ENCODE results near the gene NEUROG1. TPM values are rescaled to one million over a fixed set of nuclear protein-coding genes. Genes with fewer than 3 reads are reported as not detected.
A peak's percentile ranks its signal among the peaks of the same experiment; 100 is the strongest.

Gene NEUROG1, protein sequence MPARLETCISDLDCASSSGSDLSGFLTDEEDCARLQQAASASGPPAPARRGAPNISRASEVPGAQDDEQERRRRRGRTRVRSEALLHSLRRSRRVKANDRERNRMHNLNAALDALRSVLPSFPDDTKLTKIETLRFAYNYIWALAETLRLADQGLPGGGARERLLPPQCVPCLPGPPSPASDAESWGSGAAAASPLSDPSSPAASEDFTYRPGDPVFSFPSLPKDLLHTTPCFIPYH
- total RNA-seq (2016; rRNA removed; fragmentation: Illumina TruSeq; extraction: Trizol) (not detected in 2 replicates), polyA plus RNA-seq (2011; rRNA removed) (not detected in 2 replicates), polyA minus RNA-seq (2011; rRNA and poly(A)+ RNA removed; ENCODE audit: low replicate concordance) (not detected in 2 replicates), Bru-seq, nascent RNA (not detected), BruChase-seq, experiment 1, labeled RNA remaining after a 6-hour chase (not detected), BruChase-seq, experiment 2, labeled RNA remaining after a 2-hour chase (not detected)
- total RNA-seq (2016; cell fraction: cytosol; rRNA removed; fragmentation: Illumina TruSeq; extraction: Trizol; ENCODE audit: low read depth), result not detected in 2 replicates
- total RNA-seq (2016; cell fraction: insoluble cytoplasmic fraction; rRNA removed; fragmentation: Illumina TruSeq; extraction: Trizol), result not detected in 2 replicates
- not detected in 2 replicates for total RNA-seq (2016; cell fraction: membrane; rRNA removed; fragmentation: Illumina TruSeq; extraction: Trizol)
- not detected in 2 replicates for total RNA-seq (2016; cell fraction: nucleus; rRNA removed; fragmentation: Illumina TruSeq; extraction: Trizol)
- polyA plus RNA-seq (2011; cell fraction: cytosol; rRNA removed), result not detected in 2 replicates
- polyA plus RNA-seq (2011; cell fraction: nucleus; rRNA removed), result not detected in 2 replicates
- polyA plus RNA-seq (2012), result not detected in 2 replicates
- not detected in 2 replicates for polyA plus RNA-seq (2016; cell fraction: cytosol; fragmentation: Illumina TruSeq; extraction: Trizol; ENCODE audit: low read depth)
- not detected in 2 replicates for polyA plus RNA-seq (2016; cell fraction: insoluble cytoplasmic fraction; fragmentation: Illumina TruSeq; extraction: Trizol; ENCODE audit: low read depth)
- polyA plus RNA-seq (2016; cell fraction: membrane; fragmentation: Illumina TruSeq; extraction: Trizol; ENCODE audit: low read depth), result not detected in 2 replicates
- polyA plus RNA-seq (2016; cell fraction: nucleus; fragmentation: Illumina TruSeq; extraction: Trizol; ENCODE audit: insufficient read depth, low read depth), result not detected in 2 replicates
- polyA minus RNA-seq (2011; cell fraction: cytosol; rRNA and poly(A)+ RNA removed), result not detected in 2 replicates
- not detected in 2 replicates for polyA minus RNA-seq (2011; cell fraction: nucleus; rRNA and poly(A)+ RNA removed)
- long read RNA-seq, experiment 1, result 0 reads
- long read RNA-seq, experiment 2, result 0 reads

- ChIA-PET CTCF (ENCODE audit: low intra/inter-chr PET ratio, low total read pairs) (no interaction called here), POLR2A (no interaction called here)
- DNase-seq (ENCODE audit: low spot score), result no peak
- in situ Hi-C loops (cut with HindIII; ENCODE audit: extremely low pct_ligation_motif_present, low pct_unique_long_range_greater_than_20kb), result no loop called here
- TF ChIP-seq ZNF672 (CRISPR knock-in tag; IDR thresholded peaks at IDR 0.05) (no peak), EZH2 (conservative IDR thresholded peaks at IDR 0.05; ENCODE audit: low read depth, low read length) (0 out of 2 replicates have a peak, but pooled peaks have one; percentile 59)
- H3K9me3 ChIP-seq (ENCODE audit: low read length), result no peaks in the 10 kb centered on the region
- FAIRE-seq, result no peak
- no peaks in the 10 kb centered on the region for H3K4me1 ChIP-seq (ENCODE audit: insufficient read depth, low read length)
- H3K36me3 ChIP-seq (replicated peaks in 1 of 2; ENCODE audit: control insufficient read depth in 1 of 2, insufficient read depth in 2 of 2, low read length in 2 of 2), result no peaks in the 10 kb centered on the region
- H3K27ac ChIP-seq (ENCODE audit: extremely low read length, insufficient read depth, low read length), result no peak within 1 kb of the TSS
- BruUV-seq (replicated peaks), result no TSS peak
- no peak within 1 kb of the TSS for H3K9ac ChIP-seq (ENCODE audit: insufficient read depth, low read depth, low read length)
- peak within 1 kb of the TSS in 1 of 3 experiments; percentile 33; a peak in 2 of 6 replicates for H3K4me3 ChIP-seq (replicated peaks in 1 of 3; ENCODE audit: insufficient read depth in 1 of 3, low read depth in 2 of 3, low read length in 3 of 3)
- ATAC-seq, result no peak
- intact Hi-C loops (cut with micrococcal nuclease; ENCODE audit: unreplicated experiment), result no loop called here
- WGBS (ENCODE audit: low lambda C conversion rate), result 23% methylated on average over 37 of the region's 74 CpGs
- H2AFZ ChIP-seq (ENCODE audit: low read length), result no peak within 1 kb of the TSS
- H4K20me1 ChIP-seq (ENCODE audit: insufficient read depth, low read length), result no peaks in the 10 kb centered on the region
- H3K4me2 ChIP-seq (ENCODE audit: low read depth, low read length), result peak within 1 kb of the TSS; percentile 39
- H3K27me3 ChIP-seq (ENCODE audit: control insufficient read depth in 1 of 2, insufficient read depth in 2 of 2, low read length in 2 of 2), result peaks cover 6 to 46% of the 10 kb centered on the region in 2 experiments; a peak in 4 of 5 replicates
- H3K79me2 ChIP-seq (ENCODE audit: insufficient read depth, low read length), result no peaks in the 10 kb centered on the region
These were observed at the start of gene NEUROG1 for GRCh38 chr5:135535820-135536801. Gene NEUROG1 (minus strand): TSS chr5:135535964. CDS start chr5:135535690, 274 bp downstream.
